ENCODE results near the gene HDGF. TPM values are rescaled to one million over a fixed set of nuclear protein-coding genes. Genes with fewer than 3 reads are reported as not detected.

The HDGF gene
- total RNA-seq, 1 donor from 2014 or later, result 107 TPM

- intact Hi-C loops (cut with micrococcal nuclease), result loop anchor here (5.0 kb wide), 1 partner anchor 293 kb away; no protein-coding TSS in a partner anchor
- Mint-ChIP-seq H3K27me3 (no peaks in the 10 kb centered on the region), H3K36me3 (ENCODE audit: low read depth) (peaks cover 12% of the 10 kb centered on the region), H3K4me3 (peak overlapping the region; percentile 90), H3K4me1 (peaks cover 70% of the 10 kb centered on the region), H3K9me3 (no peaks in the 10 kb centered on the region), H3K27ac (peak overlapping the region; percentile 85)
- CTCF ChIA-PET, result interaction anchor here (2.0 to 2.3 kb wide), 2 partner anchors 9 to 24 kb away, joined by 14 to 16 read pairs; partner anchors contain the start of gene MRPL24
- no peak for DNase-seq
- POLR2A ChIA-PET, result interaction anchor here (0.6 to 4.1 kb wide), 6 partner anchors 8 to 1660 kb away, joined by 3 to 91 read pairs (median 42); partner anchors contain the start of genes ISG20L2, MEF2D, METTL25B and MRPL24
- TF ChIP-seq, protein P1, sequence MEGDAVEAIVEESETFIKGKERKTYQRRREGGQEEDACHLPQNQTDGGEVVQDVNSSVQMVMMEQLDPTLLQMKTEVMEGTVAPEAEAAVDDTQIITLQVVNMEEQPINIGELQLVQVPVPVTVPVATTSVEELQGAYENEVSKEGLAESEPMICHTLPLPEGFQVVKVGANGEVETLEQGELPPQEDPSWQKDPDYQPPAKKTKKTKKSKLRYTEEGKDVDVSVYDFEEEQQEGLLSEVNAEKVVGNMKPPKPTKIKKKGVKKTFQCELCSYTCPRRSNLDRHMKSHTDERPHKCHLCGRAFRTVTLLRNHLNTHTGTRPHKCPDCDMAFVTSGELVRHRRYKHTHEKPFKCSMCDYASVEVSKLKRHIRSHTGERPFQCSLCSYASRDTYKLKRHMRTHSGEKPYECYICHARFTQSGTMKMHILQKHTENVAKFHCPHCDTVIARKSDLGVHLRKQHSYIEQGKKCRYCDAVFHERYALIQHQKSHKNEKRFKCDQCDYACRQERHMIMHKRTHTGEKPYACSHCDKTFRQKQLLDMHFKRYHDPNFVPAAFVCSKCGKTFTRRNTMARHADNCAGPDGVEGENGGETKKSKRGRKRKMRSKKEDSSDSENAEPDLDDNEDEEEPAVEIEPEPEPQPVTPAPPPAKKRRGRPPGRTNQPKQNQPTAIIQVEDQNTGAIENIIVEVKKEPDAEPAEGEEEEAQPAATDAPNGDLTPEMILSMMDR (IDR thresholded peaks at IDR 0.05), result no peak
- ATAC-seq (ENCODE audit: low read depth), result no peak
Measured at GRCh38 chr1:156750191-156750672, 1.2 kb downstream of the HDGF start.

DNA sequence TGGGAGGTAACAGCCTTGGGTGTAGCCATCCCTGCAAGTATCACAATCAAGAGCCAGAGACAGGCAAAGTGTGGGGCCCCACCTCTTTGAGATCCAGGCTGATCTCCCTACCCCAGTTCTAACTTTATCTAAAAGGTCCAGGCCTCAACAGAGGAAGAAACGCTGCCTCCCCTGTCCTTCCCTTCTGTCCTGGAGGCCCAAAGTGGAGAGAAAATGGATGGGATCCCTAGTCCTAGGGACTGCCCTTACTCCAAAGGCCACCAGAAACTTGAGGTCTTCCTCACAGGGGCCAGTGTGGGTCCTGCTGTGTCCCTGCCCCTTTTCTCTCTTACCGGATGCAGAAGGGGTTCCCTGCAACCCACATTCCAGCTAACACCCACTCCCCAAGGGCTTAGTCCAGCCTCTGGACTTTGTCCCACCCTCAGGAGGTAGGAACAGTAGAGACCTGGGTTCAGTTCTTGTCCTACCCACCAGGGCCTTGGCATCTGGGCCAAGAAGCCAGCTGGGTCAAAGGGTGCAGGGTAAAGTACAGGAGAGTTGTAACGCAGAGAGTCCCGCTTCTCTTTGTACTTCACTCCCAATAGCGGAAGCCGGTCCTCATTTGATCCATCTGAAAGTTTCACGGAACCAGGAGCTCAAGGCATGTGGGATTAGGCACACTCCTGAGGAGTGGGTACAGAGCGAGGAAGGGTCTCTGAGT, 1.9 kb downstream of the HDGF start:
- TF ChIP-seq, protein P1 (IDR thresholded peaks at IDR 0.05), result no peak
- intact Hi-C loops (cut with micrococcal nuclease), result loop anchor here (5.0 kb wide), 1 partner anchor 292 kb away; no protein-coding TSS in a partner anchor
- Mint-ChIP-seq H3K9me3 (no peaks in the 10 kb centered on the region), H3K4me3 (peak overlapping the region; percentile 90), H3K27me3 (no peaks in the 10 kb centered on the region), H3K36me3 (ENCODE audit: low read depth) (peaks cover 19% of the 10 kb centered on the region), H3K4me1 (peaks cover 66% of the 10 kb centered on the region), H3K27ac (peak overlapping the region; percentile 85)
- no peak for ATAC-seq (ENCODE audit: low read depth)
- POLR2A ChIA-PET, result interaction anchor here (0.6 to 4.1 kb wide), 2 partner anchors 8 to 1660 kb away, joined by 3 to 91 read pairs; partner anchors contain the start of gene MRPL24
- CTCF ChIA-PET, result no interaction called here
- DNase-seq, result no peak

DNA sequence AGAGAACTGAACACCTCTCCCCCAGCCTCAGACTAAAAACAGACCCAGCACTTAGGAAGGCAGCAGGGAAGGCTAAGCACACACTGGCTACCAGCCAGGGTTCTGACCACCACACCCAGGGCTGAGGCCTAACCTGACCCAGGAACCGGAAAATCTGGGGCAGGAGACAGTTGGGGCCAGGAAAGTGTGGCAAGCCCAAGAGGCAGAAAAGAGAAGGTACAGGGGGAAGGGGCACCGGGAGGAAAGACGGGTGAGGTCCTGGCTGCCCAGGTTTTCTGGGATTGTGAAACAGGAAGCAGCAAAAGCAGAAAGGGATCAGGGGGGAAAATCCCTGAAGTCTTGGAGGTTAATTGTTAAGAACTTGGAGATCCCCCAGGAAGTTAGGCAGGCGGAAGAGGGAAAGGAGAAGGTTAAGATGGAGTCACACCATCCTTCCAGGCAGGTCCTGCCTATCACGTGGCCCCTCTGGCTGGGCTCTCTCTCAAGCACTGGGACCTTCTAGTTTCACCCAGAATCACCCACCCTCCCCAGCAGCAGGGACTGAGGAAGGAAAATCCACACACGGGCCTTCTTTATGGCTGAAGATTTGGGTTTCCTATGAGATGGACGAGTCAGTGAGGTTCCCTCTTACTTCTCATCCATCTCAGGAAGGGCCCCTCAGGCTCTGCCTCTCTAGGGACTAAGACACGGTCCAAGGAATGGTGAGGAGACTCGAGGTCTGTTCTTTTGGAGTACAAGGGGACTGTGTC, 2.6 kb downstream of the HDGF start:
- ChIA-PET POLR2A (no interaction called here), CTCF (no interaction called here)
- no peaks in the 10 kb centered on the region for H3K27me3 Mint-ChIP-seq
- peaks cover 24% of the 10 kb centered on the region for H3K36me3 Mint-ChIP-seq (ENCODE audit: low read depth)
- ATAC-seq (ENCODE audit: low read depth) (no peak), DNase-seq (no peak)
- H3K9me3 Mint-ChIP-seq, result no peaks in the 10 kb centered on the region
- intact Hi-C loops (cut with micrococcal nuclease), result no loop called here
- H3K4me3 Mint-ChIP-seq, result peak overlapping the region; percentile 90
- TF ChIP-seq, protein P1 (IDR thresholded peaks at IDR 0.05), result no peak
- peaks cover 66% of the 10 kb centered on the region for H3K4me1 Mint-ChIP-seq
- peak overlapping the region; percentile 85 for H3K27ac Mint-ChIP-seq

DNA sequence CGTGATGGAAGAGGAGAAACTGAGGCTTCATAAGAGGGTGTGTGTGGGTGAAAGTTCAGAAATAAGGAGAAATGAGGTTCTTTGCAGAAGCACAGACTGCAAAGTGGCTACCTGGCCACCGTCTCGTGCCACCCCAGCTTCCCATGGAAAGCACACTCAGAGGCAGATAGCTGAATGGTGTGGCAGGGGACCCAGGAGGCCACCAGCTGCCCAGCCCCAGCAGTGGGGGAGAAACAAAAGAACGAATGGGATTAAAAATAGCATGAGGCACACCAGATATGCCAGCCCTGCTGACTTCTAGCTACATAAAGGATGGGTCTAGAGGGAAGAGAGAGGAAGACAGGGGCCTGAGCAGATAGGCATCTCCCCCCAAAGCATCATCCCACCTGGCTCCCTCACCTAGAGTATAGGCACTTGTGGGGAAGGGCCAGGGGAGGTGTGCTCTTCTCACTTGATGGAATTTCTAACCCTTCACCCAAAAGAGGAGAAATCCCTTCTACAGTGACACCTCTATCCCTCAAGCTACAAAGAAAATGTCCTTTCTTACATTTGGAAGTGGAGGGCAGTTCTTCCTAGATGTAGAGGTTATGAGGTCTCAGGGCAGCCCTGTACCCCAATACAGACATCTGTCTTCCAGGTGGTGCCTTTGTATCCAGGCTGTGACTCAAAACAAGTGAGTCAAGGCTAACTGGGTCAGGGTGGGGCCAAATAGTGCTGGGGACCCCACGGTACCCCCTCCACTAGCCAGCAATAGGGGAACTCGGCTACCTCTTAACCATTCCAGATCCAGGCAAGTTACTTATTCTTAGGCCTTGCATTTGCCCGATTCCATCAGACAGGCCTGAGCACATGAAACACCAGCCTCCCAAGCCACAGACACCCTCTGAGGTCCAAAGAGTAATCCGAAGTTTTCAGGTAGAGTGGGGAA, 3.5 kb downstream of the HDGF start:
- intact Hi-C loops (cut with micrococcal nuclease), result no loop called here
- no peak for ATAC-seq (ENCODE audit: low read depth)
- peak overlapping the region; percentile 90 for H3K4me3 Mint-ChIP-seq
- no peaks in the 10 kb centered on the region for H3K27me3 Mint-ChIP-seq
- H3K36me3 Mint-ChIP-seq (ENCODE audit: low read depth), result peaks cover 30% of the 10 kb centered on the region
- H3K4me1 Mint-ChIP-seq, result peaks cover 58% of the 10 kb centered on the region
- no peaks in the 10 kb centered on the region for H3K9me3 Mint-ChIP-seq
- TF ChIP-seq, protein P1 (IDR thresholded peaks at IDR 0.05), result no peak
- ChIA-PET CTCF (interaction anchor here (1.0 kb wide), 1 partner anchor 112 kb away, joined by 3 read pairs; the partner anchor contains the start of gene NTRK1), POLR2A (interaction anchor here (1.2 to 3.1 kb wide), 3 partner anchors 19 to 22 kb away, joined by 4 to 19 read pairs (median 8); partner anchors contain the start of genes ISG20L2, METTL25B and PRCC)
- no peak for DNase-seq
- peak overlapping the region; percentile 85 for H3K27ac Mint-ChIP-seq
